GM21381 (cell line): ENCODE results near the gene DYNLT1.
"Not testable (repeated sequence)": the region's sequence is repeated elsewhere in the genome, so short reads cannot be mapped to it uniquely, and the experiment has no call there.

Experiments
- ATAC-seq: cut with Tn5 transposase; IDR thresholded peaks from one replicate; pipeline ENCODE4 v1.9.1; 2021; ENCODE audit warnings: mild to moderate bottlenecking, moderate library complexity; ENCODE audit not compliant: unreplicated experiment

DYNLT1 gene

DNA sequence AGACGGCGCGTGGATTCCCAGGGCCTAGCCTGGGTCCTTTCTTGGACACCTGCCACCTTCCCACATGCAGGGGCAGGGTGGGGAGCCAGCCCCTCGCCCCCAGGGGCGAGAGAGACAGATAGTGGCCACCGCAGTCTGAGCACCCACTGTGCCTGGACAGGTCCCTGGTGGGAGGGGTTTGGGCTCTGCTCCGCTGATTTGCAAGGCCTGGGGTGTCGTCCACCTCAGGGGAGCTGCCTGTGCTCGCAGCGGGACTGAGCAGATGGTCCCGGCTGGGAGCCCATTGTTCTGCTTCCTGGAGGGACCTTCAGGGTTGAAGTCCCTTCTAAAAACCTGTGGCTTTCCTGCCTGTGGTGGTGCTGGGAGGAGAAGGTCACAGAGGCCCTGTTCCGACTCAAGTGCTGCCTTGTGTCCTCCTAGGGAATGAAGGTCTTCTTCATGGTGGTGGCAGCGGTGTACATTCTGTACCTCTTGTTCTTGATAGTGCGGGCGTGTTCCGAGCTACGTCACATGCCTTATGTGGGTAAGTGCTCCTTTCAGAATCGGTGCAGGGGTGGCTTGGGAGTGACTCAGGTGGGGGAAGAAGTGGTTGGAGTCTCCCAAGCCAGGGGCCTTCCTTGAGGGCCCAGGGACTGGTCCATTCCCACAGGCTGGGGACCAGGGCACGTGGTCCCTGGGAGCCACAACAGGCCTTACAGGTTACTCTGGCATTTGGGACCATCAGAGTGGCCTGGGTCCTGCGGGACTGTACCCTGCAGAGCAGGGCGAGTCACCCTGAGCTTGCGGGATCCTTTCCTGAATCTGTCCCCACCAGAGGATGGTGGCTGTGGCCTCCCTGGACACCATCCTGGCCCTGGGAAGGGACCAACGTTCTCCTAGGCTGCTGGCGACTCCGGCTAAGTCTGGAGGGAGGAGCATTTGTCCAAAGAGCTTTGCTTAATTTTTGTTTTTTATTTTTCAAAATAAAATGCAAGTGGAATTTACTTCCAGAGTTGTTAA lies 19.6 kb downstream of the DYNLT1 start:
- no peak for ATAC-seq

GRCh38 chr6:158622545-158623190 lies 21.9 kb downstream of the DYNLT1 start:
- no peak for ATAC-seq

DNA sequence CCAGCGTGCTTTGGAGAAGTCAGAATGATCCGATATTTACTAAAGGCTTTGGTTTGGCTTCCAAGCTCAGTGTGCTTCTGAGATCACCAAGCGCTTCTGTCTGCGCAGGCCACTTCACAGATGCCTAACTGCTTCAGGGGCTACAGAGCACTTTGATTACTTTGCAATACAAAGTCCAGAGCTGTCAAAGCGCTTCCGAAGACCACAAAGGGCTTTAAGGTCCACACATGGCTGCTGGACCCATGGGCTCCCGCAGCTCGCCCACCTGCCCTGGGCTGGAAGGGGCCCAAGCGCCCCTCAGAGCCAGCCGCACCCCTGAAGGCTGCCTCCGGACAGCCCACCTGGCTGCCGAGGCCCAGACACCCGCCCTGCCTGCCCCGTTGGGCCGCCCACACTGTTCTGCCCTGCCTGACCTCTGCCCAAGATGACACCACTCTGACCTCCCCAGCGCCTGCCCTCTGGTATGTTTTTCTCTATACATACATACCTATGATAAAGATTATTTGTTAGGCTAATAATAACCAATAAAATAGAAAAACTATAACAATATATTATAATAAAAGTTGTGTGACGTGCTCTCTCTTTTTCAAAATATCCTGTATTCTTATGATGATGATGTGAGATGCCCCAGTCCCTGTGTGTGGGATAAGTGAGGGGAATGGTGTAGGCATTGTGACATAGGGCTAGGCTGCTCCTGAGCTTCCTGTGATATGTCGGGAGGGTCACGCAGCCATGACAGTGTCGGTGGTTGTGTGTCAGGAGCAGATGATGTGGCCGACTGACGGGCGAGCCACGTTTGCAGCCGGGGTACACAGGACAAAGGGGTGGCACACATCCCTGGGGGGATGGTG lies 22.6 kb downstream of the DYNLT1 start:
- no peak for ATAC-seq

GRCh38 chr6:158620963-158621693 lies 23.4 kb downstream of the DYNLT1 start:
- ATAC-seq, result no peak

- no peak for ATAC-seq
Observed at GRCh38 chr6:158619922-158620801, 24.4 kb downstream of the DYNLT1 start.

DNA sequence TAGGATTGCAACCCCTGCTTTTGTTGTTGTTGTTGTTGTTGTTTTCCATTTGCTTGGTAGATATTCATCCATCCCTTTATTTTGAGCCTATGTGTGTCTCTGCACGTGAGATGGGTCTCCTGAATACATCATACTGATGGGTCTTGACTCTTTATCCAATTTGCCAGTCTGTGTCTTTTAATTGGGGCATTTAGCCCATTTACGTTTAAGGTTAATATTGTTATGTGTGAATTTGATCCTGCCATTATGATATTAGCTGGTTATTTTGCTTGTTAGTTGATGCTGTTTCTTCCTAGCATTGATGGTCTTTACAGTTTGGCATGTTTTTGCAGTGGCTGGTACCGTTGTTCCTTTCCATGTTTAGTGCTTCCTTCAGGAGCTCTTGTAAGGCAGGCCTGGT lies 26.3 kb downstream of the DYNLT1 start:
- ATAC-seq, result not testable (repeated sequence)

- not testable (repeated sequence) for ATAC-seq
Observed at GRCh38 chr6:158614606-158615005, 29.9 kb downstream of the DYNLT1 start.

DNA sequence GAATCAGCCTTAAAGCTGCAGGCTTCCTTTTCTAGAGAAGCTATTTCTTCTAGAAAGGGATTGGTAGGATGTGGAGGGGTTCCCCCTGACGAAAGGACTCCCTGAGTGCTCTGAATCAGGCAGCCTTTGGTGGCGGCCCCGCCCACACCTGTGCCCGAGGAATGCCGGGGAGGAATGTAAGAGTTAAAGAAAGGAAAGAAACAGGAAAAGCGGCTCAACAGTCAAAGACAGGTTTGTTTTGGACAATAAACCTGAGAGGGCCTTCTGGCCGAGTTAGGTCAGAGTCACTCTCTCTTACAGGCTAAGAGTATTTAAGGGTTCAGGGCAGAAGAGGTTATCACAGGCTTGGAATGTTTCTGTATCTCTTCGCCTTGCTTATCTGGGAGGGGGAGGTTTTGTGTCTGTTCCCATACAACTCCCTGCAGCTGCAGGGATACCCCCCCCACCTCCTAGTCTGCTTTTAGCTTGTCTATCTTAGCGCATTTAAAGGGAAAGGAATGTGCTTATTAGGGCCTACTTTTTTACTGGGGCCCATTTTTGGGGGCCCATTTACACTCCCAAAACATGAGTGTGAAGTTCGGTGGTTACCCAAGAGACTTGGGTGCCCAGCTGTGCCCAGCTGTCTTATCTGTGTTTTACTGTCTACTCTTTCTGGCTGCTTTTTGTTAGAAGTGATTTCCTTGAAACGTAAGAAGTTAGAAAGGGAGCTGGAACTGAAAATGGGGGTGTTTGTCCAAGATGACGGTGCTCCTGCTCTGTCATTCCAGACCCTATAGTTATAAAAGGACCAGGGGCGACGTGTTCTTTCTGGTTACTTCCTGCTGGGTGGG lies 32.8 kb downstream of the DYNLT1 start:
- ATAC-seq, result no peak

DNA sequence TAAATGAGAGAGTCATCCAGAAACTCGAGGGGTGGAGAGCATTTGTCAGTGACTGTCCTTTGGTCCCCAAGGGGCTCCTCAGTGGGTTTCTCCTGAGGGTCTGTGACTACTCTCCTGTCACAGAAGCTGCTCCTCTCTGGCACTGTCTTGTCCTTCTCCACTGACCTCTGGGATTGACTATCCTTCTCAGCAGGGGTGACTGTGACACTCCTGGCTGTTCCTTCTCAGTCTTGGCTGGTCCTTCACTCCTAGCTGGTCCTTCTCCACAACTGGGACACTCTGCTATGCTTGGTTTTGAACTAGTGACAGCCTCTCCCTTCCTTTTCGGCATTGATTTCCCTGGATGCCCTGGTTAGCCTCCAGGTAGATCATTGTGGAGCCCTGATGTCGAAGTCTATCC lies 33.5 kb downstream of the DYNLT1 start:
- ATAC-seq, result no peak

GRCh38 chr6:158610319-158610968 lies 34.1 kb downstream of the DYNLT1 start:
- ATAC-seq, result no peak

- no peak for ATAC-seq
Observed at GRCh38 chr6:158609455-158610155, 34.9 kb downstream of the DYNLT1 start.

DNA sequence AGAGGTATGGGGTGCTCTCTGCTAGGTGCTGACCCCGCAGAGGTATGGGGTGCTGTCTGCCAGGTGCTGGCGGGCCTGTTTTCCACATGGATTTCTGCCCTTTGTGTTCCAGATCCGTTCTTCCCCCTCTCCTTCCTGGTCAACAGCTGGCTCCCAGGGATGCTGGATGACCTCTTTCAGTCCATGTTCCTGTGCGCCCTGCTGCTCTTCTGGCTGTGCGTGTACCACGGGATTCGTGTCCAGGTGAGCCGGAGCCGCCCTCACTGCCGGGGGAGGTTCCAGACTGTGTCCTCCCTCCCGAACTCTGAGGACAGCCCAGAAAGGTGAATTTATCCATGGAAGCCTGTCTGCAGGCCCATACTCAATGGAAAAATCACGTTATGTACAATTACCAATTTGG lies 36.3 kb downstream of the DYNLT1 start:
- ATAC-seq, result no peak

DNA sequence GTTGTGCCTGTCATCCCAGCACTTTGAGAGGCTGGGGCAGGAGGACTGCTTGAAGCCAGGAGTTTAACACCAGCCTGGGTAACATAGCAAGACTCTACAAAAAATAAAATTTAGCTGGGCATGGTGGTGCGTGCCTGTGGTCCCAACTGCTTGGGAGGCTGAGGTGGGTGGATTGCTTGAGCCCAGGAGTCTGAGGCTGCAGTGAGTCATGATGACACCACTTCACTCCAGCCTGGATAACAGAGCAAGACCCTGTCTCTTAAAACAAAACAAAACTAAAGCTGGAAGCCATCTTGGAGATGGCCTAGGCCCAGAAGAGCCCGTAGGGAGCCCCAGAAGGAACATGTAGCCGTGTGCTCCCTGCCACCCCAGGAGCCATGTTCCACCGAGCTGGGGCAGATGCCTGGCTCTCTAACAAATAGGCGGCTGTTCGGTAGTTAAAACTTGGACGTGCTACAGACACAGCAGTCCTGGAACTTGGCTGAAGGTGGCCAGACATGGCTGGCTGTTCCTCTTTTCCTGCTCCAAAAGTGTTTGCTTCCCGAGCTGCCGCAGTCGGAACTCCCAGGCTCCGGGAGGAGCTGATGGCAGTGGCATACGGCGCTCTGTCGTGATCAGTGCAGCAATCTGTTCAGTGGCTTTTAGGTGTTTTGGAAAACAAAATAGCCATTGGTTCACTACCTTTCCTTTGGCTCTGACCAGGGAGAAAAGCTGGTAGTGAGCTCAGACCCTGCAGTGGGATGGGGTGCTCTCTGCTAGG lies 37.0 kb downstream of the DYNLT1 start:
- ATAC-seq, result no peak

- ATAC-seq, result no peak
Observed at GRCh38 chr6:158606935-158607334, 37.6 kb downstream of the DYNLT1 start.

- not testable (repeated sequence) for ATAC-seq
Observed at GRCh38 chr6:158606011-158606410, 38.5 kb downstream of the DYNLT1 start.

- ATAC-seq, result no peak
Observed at GRCh38 chr6:158605266-158605878, 39.2 kb downstream of the DYNLT1 start.
